Non-pigmented ciliary epithelial cell (primary cell): ENCODE results near the gene PTPN11.
"Not testable (repeated sequence)": the region's sequence is repeated elsewhere in the genome, so short reads cannot be mapped to it uniquely, and the experiment has no call there.

ENCODE experiments used
- DNase-seq: peaks from one replicate; pipeline ENCODE4 v3.0.0-alpha.2; 2010; ENCODE audit warnings: low read depth

The PTPN11 gene

GRCh38 chr12:112514926-112515642, 96.3 kb downstream of the PTPN11 start:
- DNase-seq: no peak

- DNase-seq: no peak
Measured at GRCh38 chr12:112515868-112516267, 97.1 kb downstream of the PTPN11 start.

DNA sequence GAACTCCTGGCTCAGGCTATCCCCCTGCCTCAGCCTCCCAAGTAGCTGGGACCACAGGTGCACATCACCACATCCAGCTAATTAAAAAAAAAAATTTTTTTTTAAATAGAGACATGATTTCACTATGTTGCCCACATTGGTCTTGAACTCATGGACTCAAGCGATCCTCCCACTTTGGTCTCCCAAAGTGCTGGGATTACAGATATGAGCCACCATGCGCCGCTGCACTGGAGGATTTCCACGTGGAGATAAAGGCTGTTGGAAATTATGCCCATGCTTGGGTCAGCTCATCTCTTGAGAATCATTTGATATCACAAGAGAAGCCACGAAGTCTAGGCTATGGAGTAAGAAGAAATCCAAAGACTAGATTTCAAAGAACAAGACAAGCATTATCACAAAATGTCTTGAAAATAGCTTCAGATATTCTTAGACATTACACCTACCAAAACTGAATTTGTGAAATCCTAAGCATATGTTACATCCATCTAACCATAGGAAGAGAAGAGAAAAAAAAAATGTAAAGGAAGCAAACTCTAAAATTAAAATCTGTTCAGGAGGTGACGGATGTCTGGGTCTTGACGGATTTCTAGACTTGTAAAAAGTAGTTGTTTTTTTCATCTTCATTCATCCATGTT, 99.1 kb downstream of the PTPN11 start:
- no peak for DNase-seq

DNA sequence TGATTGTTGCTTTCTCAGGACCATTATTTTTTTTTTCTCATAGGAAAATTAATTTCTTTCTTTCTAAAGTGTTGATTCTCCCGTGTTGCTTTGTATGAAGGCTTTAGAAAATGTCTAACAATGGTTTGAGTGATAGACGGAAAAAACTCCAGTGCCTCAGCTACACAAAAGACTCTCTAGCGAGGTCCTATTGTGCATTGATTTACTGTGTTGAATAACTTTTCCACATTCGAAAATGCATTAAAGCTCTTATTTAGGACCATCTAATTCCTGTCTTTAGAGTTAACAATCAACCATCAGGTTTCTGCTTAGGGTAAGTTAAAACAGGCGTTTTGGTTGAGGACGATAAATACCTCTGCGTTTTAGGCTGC, 99.6 kb downstream of the PTPN11 start:
- no peak for DNase-seq

DNA sequence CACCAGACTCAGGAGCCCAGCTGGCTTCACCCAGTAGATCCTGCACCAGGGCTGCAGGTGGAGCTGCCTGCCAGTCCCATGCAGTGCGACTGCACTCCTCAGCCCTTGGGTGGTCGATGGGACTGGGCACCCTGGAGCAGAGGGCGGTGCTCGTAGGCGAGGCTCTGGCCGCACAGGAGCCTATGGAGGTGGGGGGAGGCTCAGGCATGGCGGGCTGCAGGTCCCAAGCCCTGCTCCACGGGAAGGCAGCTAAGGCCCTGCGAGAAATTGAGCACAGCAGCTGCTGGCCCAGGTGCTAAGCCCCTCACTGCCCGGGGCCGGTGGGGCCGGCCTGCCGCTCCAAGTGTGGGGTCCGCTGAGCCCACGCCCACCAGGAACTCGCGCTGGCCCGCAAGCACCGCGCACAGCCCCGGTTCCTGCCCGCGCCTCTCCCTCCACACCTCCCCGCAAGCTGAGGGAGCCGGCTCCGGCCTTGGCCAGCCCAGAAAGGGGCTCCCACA, 101.1 kb downstream of the PTPN11 start:
- not testable (repeated sequence) for DNase-seq

DNA sequence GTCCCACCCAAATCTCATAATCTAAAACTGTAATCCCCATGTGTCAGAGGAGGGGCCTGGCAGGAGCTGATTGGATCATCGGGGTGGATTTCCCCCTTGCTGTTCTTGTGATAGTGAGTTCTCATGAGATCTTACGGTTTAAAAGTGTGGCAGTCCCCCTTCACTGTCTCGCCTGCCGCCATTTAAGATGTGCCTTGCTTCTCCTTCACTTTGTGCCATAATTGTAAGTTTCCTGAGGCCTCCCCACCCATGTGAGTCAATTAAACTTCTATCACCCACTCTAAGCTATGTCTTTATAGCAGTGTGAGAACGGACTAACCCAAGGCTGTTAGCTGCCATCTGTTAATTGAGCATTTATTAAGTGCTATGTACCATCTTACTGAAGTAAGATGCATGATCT, 105.1 kb downstream of the PTPN11 start:
- DNase-seq: no peak

DNA sequence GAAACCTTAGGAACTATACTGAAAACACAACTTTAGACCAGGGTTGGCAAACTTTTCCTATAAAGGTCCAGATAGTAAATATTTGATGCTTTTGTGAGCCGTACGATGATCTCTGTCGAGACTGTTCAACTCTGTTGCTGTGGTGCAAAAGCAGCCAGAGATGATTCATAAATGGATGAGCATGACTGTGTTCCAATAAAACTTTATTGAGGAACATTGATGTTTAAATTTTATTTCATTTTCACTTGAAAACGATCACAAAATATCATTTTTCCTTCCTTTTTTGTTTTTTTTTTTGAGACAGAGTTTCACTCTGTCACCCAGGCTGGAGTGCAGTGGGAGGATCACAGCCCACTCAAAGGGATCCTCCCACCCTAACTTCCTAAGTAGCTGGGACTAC, 105.5 kb downstream of the PTPN11 start:
- DNase-seq: no peak

- DNase-seq: peak; percentile 8
Measured at GRCh38 chr12:112524676-112525425, 106.1 kb downstream of the PTPN11 start.

GRCh38 chr12:112525426-112525809, 106.7 kb downstream of the PTPN11 start:
- DNase-seq: no peak

GRCh38 chr12:112527082-112527481, 108.3 kb downstream of the PTPN11 start:
- no peak for DNase-seq

DNA sequence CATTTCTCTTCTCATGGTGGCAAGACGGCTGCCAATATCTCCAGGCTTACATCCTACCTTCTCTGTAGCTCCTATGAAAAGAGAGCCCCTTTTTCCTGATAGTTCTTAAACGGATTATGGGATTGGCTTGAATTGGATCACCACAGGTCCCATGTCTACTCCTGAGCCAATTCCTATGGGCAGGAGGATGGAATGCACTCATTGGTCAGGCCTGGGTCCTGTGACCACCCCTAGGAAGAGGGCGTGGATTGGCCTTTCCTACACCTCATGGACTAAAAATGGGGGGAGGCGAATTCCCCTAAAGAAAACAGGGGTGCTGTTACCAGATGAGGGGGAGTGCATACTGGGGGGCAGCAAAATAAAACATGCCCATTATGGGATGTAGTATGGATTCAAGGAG, 108.8 kb downstream of the PTPN11 start:
- DNase-seq: no peak

- no peak for DNase-seq
Measured at GRCh38 chr12:112528521-112528920, 109.8 kb downstream of the PTPN11 start.

DNA sequence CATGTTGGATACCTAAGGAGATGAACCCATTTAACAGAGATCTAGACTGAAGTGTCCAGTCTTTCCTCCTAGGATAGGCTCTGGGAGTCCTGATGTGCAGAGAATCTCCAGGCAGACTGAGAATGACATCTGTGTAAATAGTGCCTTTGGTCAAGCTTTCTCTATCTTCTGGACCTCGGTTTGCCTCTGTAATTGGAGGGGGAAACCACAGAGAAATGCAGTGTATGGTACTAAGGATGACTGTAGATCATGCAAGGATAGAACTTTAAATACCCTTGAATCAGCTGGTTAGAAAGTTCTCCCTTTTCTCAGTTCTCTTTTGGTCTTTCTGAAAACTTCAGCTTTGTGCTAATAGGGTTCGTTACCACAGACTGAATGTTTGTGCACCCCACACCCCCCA, 112.2 kb downstream of the PTPN11 start:
- DNase-seq: no peak

GRCh38 chr12:112532106-112532505, 113.4 kb downstream of the PTPN11 start:
- DNase-seq: no peak

DNA sequence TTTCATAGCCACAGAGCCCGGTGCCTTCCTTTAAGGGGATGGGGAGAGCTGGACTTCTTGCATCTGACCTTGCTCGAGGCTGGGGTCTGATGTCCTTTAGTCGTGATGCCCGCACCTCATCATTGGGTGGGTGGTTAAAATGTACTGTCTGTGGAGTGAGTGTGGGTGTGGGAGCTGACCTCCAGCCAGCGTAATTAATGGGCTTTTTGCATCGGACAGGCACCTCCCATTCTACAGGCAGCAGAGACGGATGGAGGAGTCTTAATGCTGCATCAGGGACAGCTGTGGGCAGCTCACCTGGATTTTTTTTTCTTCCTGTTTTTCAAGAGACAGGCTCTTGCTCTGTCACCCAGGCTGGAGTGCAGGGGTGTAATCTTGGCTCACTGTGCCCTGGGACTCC, 114.8 kb downstream of the PTPN11 start:
- DNase-seq: no peak

DNA sequence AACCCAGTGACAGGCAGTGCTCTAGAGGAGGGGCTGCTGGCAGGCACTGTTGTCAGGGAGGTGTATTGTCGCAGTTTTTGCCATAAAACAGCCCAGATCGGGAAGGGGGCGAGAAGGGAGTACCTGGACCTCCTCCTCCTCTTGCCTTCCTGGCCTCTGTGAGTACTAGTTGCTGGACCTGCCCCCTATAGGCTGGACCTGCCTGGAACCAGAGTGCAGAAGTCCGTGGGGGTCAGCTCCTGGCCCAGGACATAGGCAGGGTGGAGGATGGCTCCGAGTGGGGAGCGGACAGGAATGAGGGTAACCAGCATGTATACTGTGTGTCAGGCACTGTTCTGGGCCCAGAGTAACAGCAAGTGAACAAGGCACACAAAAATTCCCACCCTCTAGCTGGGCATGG, 116.3 kb downstream of the PTPN11 start:
- no peak for DNase-seq

- DNase-seq: no peak
Measured at GRCh38 chr12:112535637-112536366, 117.1 kb downstream of the PTPN11 start.

DNA sequence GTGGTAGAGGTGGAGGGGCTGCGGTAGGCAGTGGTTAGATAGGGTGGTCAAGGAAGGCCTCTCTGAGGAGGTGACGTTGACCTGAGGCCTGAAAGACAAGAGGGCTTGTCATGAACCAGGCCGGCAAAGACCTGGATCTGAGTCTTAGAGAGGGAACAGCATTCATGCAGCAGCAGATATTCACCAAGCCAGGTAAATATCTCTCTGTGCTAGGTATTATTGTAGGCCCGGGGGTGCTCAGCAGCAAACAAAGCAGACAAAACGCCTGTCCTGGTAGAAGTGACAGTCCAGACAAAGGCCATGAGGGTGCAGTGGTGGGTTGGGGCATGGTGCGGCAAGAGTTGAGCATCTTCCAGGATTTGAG, 117.6 kb downstream of the PTPN11 start:
- DNase-seq: no peak

GRCh38 chr12:112537710-112538396, 119.1 kb downstream of the PTPN11 start:
- DNase-seq: no peak

- DNase-seq: no peak
Measured at GRCh38 chr12:112538740-112539139, 120.0 kb downstream of the PTPN11 start.

- no peak for DNase-seq
Measured at GRCh38 chr12:112539221-112539620, 120.5 kb downstream of the PTPN11 start.

- no peak for DNase-seq
Measured at GRCh38 chr12:112540021-112540420, 121.3 kb downstream of the PTPN11 start.
